ENCODE data around the gene FBXO31. TPM values are rescaled to one million over a fixed set of nuclear protein-coding genes. Genes with fewer than 3 reads are reported as not detected.

FBXO31 gene
- total RNA-seq, 2 donors from 2014 or later, result 39.5 to 65.8 TPM

DNA sequence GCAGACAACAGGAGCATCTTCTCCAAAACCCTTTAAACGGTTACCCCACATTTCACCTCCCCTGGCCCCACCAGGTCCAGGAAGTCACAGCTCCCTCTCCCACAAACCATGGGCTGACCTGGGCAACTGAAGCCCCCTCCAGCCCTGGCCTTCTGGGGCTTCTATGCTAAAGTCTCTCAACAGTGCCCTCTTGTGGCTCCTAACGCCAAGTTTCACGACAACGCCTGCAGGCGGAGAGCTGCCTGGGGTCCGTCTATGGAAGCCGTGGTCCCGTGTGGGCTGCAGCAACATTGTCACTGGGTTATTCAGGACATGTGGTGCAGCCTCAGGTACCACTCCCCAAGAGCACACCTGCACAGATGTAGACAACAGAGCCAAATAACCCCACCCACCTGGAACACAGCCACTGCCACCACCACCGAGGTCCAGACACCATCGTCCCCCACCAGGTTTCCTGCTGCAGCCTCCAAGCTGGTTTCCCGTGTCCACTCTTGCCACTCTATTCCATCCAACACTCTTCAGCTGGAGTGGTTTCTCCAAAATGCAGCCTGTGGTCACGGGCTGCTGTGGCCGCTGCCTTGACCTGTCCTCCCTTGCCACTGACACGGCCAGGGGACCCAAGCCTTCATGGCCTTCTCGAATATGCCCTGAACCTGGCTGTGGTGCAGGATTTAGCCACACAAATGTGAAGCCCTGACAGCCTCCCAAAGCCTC lies 85.5 kb downstream of the FBXO31 start:
- 51% methylated on average over 15 of the region's 15 CpGs for WGBS
- TF ChIP-seq POLR2AphosphoS5 (IDR thresholded peaks at IDR 0.05) (no peak), CTCF (IDR thresholded peaks at IDR 0.05) (peak in 1 of 4 experiments; percentile 16), POLR2A (IDR thresholded peaks at IDR 0.05) (no peak)
- Histone ChIP-seq H3K27ac (no peak overlapping the region), H3K9me3 (no peaks in the 10 kb centered on the region), H3K4me1 (replicated peaks) (no peaks in the 10 kb centered on the region), H3K36me3 (no peaks in the 10 kb centered on the region), H3K4me3 (no peak overlapping the region), H3K27me3 (replicated peaks; ENCODE audit: insufficient read depth) (no peaks in the 10 kb centered on the region)
- intact Hi-C loops (cut with DNase I), result no loop called here
- no peak for DNase-seq (ENCODE audit: low spot score)

GRCh38 chr16:87297407-87297806 lies 86.2 kb downstream of the FBXO31 start:
- intact Hi-C loops (cut with DNase I), result no loop called here
- Histone ChIP-seq H3K9me3 (no peaks in the 10 kb centered on the region), H3K4me1 (replicated peaks) (no peaks in the 10 kb centered on the region), H3K4me3 (no peak overlapping the region), H3K27me3 (replicated peaks; ENCODE audit: insufficient read depth) (no peaks in the 10 kb centered on the region), H3K36me3 (no peaks in the 10 kb centered on the region), H3K27ac (no peak overlapping the region)
- no peak for DNase-seq (ENCODE audit: low spot score)
- TF ChIP-seq CTCF (IDR thresholded peaks at IDR 0.05) (no peak), POLR2A (IDR thresholded peaks at IDR 0.05) (no peak), POLR2AphosphoS5 (IDR thresholded peaks at IDR 0.05) (no peak)
- WGBS, result 91% methylated on average over 5 of the region's 5 CpGs

- TF ChIP-seq POLR2A (IDR thresholded peaks at IDR 0.05), result no peak
- no peak for TF ChIP-seq CTCF (IDR thresholded peaks at IDR 0.05)
- TF ChIP-seq POLR2AphosphoS5 (IDR thresholded peaks at IDR 0.05), result no peak
- Histone ChIP-seq H3K36me3 (no peaks in the 10 kb centered on the region), H3K4me1 (replicated peaks) (no peaks in the 10 kb centered on the region), H3K27me3 (replicated peaks; ENCODE audit: insufficient read depth) (no peaks in the 10 kb centered on the region), H3K4me3 (no peak overlapping the region), H3K27ac (no peak overlapping the region), H3K9me3 (no peaks in the 10 kb centered on the region)
- intact Hi-C loops (cut with DNase I), result no loop called here
- no peak for DNase-seq (ENCODE audit: low spot score)
- WGBS, result 77% methylated on average over 15 of the region's 20 CpGs
These were observed 87.7 kb downstream of the FBXO31 start for GRCh38 chr16:87295661-87296531.

- DNase-seq (ENCODE audit: low spot score), result no peak
- Histone ChIP-seq H3K27ac (no peak overlapping the region), H3K9me3 (no peaks in the 10 kb centered on the region), H3K4me3 (no peak overlapping the region), H3K4me1 (replicated peaks) (no peaks in the 10 kb centered on the region), H3K36me3 (no peaks in the 10 kb centered on the region), H3K27me3 (replicated peaks; ENCODE audit: insufficient read depth) (no peaks in the 10 kb centered on the region)
- intact Hi-C loops (cut with DNase I), result no loop called here
- WGBS, result 91% methylated on average over 4 of the region's 4 CpGs
- no peak for TF ChIP-seq POLR2A (IDR thresholded peaks at IDR 0.05)
- TF ChIP-seq POLR2AphosphoS5 (IDR thresholded peaks at IDR 0.05), result no peak
- TF ChIP-seq CTCF (IDR thresholded peaks at IDR 0.05), result no peak
These were observed 88.3 kb downstream of the FBXO31 start for GRCh38 chr16:87295259-87295658.
